Mammary epithelial cell (primary cell): ENCODE data around the gene PXDC1.

Source experiments
- EZH2 ChIP-seq: IDR thresholded peaks from 2 replicates; pipeline ENCODE4 v1.6.1; 2012; ENCODE audit warnings: low read length, inconsistent platforms, borderline replicate concordance
- TF ChIP-seq, protein P1 (sequence below), 2 donors: IDR thresholded peaks in 1 of 2; conservative IDR thresholded peaks in 1 of 2; 2 replicates each; pipeline ENCODE4 v1.5.1; 2011 to 2012; ENCODE audit warnings: inconsistent platforms in 2 of 2, low read length in 2 of 2, mild to moderate bottlenecking in 2 of 2, control low read depth in 1 of 2, low read depth in 1 of 2; ENCODE audit not compliant: insufficient read depth in 1 of 2; ENCODE audit errors: extremely low read depth in 1 of 2

DNA sequence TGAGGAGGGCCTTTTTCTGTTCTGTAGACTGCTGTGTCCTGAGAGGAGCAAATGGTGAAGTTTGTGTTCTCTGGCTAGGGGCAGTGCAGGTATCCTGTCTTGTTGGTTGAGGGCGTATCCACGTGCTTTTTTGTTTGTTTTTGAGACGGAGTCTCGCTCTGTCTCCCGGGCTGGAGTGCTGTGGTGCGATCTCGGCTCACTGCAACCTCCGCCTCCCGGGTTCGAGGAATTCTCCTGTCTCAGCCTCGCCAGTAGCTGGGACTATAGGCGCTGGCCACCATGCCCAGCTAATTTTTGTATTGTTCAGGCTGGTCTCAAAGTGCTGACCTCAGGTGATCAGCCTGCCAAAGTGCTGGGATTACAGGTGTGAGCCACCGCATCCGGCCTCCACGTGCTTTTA is 10.8 kb upstream of the PXDC1 start:
- TF ChIP-seq EZH2: no peak
- TF ChIP-seq, protein P1, sequence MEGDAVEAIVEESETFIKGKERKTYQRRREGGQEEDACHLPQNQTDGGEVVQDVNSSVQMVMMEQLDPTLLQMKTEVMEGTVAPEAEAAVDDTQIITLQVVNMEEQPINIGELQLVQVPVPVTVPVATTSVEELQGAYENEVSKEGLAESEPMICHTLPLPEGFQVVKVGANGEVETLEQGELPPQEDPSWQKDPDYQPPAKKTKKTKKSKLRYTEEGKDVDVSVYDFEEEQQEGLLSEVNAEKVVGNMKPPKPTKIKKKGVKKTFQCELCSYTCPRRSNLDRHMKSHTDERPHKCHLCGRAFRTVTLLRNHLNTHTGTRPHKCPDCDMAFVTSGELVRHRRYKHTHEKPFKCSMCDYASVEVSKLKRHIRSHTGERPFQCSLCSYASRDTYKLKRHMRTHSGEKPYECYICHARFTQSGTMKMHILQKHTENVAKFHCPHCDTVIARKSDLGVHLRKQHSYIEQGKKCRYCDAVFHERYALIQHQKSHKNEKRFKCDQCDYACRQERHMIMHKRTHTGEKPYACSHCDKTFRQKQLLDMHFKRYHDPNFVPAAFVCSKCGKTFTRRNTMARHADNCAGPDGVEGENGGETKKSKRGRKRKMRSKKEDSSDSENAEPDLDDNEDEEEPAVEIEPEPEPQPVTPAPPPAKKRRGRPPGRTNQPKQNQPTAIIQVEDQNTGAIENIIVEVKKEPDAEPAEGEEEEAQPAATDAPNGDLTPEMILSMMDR (conservative IDR thresholded peaks at IDR 0.05 in 1 of 2, IDR thresholded peaks at IDR 0.05 in 1 of 2; ENCODE audit: extremely low read depth in 1 of 2, insufficient read depth in 1 of 2, low read depth in 1 of 2, low read length in 2 of 2): no peak
